22Rv1 (cell line): Measurements from ENCODE around the gene TRIM49B.
"Not testable (repeated sequence)": the region's sequence is repeated elsewhere in the genome, so short reads cannot be mapped to it uniquely, and the experiment has no call there.

ENCODE experiments used
- H3K27ac ChIP-seq: fragments of 450-650 bp; 2 replicates; pipeline ENCODE4 v1.5.1; 2017

TRIM49B gene

DNA sequence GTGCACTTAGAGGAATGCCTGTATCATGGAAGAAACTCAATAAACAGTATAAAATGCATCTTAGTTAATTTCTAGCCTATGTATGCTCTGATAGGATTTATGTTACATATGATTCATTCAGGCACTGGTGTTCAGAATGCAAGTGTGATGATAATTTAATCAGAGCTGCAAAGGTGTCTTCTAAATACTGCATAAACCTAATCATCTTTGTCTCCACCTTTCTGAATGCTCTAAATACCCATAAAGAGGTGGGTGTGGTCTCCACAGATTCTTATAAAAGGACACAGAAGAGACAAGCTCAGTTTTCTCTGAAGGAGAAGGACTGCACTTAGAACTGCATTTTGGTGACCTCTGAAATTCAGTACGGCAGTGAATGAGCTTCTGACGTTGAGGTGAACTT lies at the start of gene TRIM49B:
Gene TRIM49B (plus strand): TSS at position 301 of the 400 bp plus-strand sequence. CDS start 2,777 bp downstream, outside the sequence.
- not testable (repeated sequence) for H3K27ac ChIP-seq

DNA sequence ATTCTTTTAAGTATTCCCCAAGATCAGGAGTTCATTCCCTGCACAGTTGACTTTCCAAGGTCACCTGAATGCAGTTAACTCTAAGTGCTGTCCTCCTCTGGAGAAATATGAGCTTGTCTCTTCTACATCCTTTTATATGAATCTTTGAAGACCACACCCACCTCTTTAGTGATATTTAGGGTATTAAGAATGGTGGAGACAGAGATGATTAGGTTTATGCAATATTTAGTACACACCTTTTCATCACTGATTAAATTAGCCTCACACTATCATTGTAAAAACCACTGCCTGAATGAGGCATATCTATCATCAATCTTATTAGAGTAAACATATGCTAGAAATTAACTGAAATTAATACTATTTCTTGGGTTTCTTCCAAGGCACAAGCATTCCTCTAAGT lies 44.8 kb upstream of the TRIM49B start, which contains the start of gene TRIM51G:
Gene TRIM51G (minus strand): TSS at position 101 of the 400 bp plus-strand sequence. CDS start 2,190 bp downstream, outside the sequence.
- not testable (repeated sequence) for H3K27ac ChIP-seq

DNA sequence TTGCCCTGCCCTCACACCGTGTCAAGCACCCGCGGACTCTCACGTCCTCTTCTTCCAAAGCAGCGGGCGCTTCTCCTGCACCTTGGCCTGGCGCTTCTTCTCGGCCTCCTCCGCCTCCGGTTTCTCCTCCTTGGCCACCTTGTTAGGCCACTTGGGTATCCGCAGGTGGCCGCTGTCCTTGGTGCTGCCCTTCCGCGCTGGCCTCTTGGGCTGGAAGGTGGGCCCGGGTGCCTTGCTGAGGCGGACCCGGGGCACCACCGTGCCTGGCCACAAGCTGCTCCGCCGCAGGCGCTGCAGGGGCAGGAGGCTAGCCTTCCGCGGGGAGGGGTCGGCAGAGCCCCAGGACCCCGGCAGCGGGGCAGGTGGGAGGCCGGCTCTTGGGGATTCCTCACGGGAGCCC lies 19.6 kb downstream of the TRIM49B start:
- H3K27ac ChIP-seq = not testable (repeated sequence)

GRCh38 chr11:49049821-49050220 lies 21.2 kb downstream of the TRIM49B start:
- not testable (repeated sequence) for H3K27ac ChIP-seq

GRCh38 chr11:49059012-49059411 lies 30.4 kb downstream of the TRIM49B start, which contains the start of gene TRIM64C:
Gene TRIM64C, minus strand, starts transcription at chr11:49059112. Its CDS starts 0 bp downstream, at chr11:49059112.
- not testable (repeated sequence) for H3K27ac ChIP-seq

GRCh38 chr11:49069897-49070296 lies 41.3 kb downstream of the TRIM49B start:
- H3K27ac ChIP-seq = not testable (repeated sequence)
